T-helper 2 cell treated with Interferon-gamma antibody and Interleukin-4, amounts not matched to agents 5 μg/mL and 100 μg/mL, for 36 hours (primary cell): ENCODE results near the gene TRPM3.

Source experiments
- DNase-seq: peaks from one replicate; pipeline ENCODE4 v3.0.0; 2021; ENCODE audit warnings: low spot score
- H3K27ac Mint-ChIP-seq: one replicate; pipeline ENCODE4 v1.8.0; 2021; ENCODE audit warnings: mild to moderate bottlenecking, mixed read lengths
- H3K27me3 Mint-ChIP-seq: one replicate; pipeline ENCODE4 v1.8.0; 2021; ENCODE audit warnings: low read depth, mixed read lengths
- H3K36me3 Mint-ChIP-seq: one replicate; pipeline ENCODE4 v1.8.0; 2021; ENCODE audit warnings: low read depth, mixed read lengths
- H3K4me1 Mint-ChIP-seq: one replicate; pipeline ENCODE4 v1.8.0; 2021; ENCODE audit warnings: low read depth, mixed read lengths
- H3K4me3 Mint-ChIP-seq: one replicate; pipeline ENCODE4 v1.8.0; 2022; ENCODE audit warnings: mild to moderate bottlenecking, moderate library complexity, mixed read lengths
- H3K9me3 Mint-ChIP-seq: one replicate; pipeline ENCODE4 v1.8.0; 2021; ENCODE audit warnings: mixed read lengths

The TRPM3 gene

DNA sequence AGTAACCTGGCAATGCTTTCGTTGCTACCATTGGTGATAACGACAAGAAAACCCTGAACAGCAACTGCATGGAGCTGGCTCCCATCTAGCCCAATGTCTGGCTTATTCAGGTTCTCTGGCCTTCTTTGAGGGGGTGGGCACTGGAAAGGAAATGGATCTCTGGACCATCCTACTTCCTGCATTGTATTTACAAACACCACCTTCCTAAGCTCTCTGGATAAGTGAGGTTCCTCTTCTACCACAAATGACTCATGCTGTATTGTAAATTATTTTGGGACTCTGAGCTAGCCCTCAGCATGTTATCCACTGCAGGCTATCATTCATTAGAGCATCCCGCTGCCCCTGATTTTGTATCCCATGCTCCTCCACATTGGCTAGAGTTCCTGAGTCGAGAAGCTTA, 570.0 kb downstream of the TRPM3 start:
- Mint-ChIP-seq H3K4me3 (no peak overlapping the region), H3K27me3 (no peaks in the 10 kb centered on the region), H3K27ac (no peak overlapping the region), H3K36me3 (no peaks in the 10 kb centered on the region), H3K4me1 (peaks cover 9% of the 10 kb centered on the region), H3K9me3 (no peaks in the 10 kb centered on the region)
- no peak for DNase-seq

DNA sequence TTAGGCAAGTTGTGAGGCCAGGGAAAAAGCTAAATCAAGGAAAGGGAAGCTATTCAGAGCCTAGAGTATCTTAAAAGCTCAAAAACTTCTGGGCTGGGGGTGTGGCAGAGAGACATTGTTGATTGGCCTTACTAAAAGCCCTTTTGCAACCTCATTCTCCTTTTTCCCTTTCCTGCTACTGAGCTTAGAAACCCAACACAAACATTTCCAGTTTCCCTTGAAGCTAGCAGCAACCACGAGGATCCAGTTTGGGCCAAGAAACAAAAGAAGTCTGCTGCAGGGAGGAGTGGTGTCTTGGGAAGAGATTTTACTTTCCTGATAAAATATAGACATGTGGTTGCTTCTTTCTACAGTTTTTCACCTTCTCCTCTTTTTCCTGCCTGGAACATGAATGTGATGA, 571.5 kb downstream of the TRPM3 start:
- Mint-ChIP-seq H3K36me3 (no peaks in the 10 kb centered on the region), H3K27ac (no peak overlapping the region), H3K9me3 (no peaks in the 10 kb centered on the region), H3K4me3 (no peak overlapping the region), H3K4me1 (peaks cover 6% of the 10 kb centered on the region), H3K27me3 (no peaks in the 10 kb centered on the region)
- DNase-seq, result no peak

DNA sequence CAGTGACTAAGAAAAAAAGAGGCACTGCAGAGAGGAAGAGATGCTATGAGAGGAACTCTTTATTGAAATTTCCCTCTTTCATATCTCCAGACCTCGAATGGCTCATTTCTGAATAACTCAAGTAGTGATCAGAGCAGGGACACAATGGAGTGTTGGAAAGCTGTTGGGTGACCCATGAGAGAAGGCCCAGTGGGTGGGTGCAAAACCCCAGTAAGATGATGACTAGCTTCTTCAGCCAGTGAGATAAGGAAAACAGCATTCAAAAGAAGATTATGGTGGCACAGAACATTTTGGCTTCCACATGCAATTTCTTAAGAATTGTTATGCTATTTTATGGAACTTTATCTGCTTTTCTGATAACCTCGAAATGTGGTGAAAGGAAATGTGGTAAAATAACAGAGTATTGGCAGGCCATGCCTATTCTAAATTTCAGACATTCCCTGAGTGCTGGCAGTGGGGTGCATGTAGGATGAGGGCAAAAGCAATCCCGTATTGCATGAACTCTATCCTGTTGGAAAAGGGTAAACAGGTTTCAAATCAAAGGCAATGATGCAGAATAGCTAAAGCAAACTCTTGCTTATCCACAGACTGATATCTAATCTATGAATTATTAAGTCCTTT, 579.0 kb downstream of the TRPM3 start:
- H3K4me1 Mint-ChIP-seq, result peaks cover 9% of the 10 kb centered on the region
- H3K4me3 Mint-ChIP-seq, result no peak overlapping the region
- no peak overlapping the region for H3K27ac Mint-ChIP-seq
- no peak for DNase-seq
- no peaks in the 10 kb centered on the region for H3K36me3 Mint-ChIP-seq
- H3K9me3 Mint-ChIP-seq, result no peaks in the 10 kb centered on the region
- no peaks in the 10 kb centered on the region for H3K27me3 Mint-ChIP-seq

DNA sequence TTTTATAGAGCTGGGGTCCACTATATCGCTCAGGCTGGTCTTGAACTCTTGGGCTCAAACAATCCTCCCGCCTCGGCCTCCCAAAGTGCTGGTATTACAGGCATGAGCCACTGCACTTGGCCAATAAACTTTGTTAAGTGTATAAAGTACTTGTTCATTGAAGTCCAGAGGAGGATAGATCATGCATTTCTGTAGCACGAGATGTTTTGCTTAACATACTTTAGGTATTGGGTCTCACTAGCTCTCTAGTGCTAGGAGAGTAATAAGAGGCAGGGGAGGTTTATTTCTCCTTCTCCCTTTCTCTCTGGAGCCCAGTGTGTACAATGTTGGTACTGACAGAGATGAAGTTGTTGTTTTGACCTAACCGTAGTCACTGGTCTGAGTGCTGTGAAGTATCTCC, 581.4 kb downstream of the TRPM3 start:
- Mint-ChIP-seq H3K27ac (no peak overlapping the region), H3K4me3 (no peak overlapping the region), H3K4me1 (peaks cover 9% of the 10 kb centered on the region)

DNA sequence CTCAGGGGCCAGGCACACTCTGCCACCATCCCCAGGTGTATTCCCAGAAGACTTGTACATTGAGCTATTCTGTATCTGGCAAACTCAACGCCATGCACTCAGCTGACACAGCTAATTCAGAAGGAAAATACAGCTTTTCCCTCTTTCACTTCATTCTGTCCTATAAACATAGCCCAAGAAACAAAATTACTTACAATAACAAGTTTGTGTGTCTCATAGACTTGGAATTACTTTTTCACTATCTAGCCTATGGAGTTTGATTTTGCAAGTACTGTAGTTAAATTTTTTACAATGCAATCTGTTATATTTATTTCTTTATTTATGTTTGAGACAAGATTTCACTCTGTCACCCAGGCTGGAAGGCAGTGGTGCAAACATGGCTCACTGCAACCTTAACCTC, 581.9 kb downstream of the TRPM3 start:
- H3K36me3 Mint-ChIP-seq, result no peaks in the 10 kb centered on the region
- no peaks in the 10 kb centered on the region for H3K27me3 Mint-ChIP-seq
- peaks cover 9% of the 10 kb centered on the region for H3K4me1 Mint-ChIP-seq
- H3K4me3 Mint-ChIP-seq, result no peak overlapping the region
- no peak for DNase-seq
- H3K27ac Mint-ChIP-seq, result no peak overlapping the region
- H3K9me3 Mint-ChIP-seq, result no peaks in the 10 kb centered on the region

More for the DNA sequence above, 581.4 kb downstream of the TRPM3 start:
- DNase-seq, result no peak
- Mint-ChIP-seq H3K36me3 (no peaks in the 10 kb centered on the region), H3K27me3 (no peaks in the 10 kb centered on the region), H3K9me3 (no peaks in the 10 kb centered on the region)

DNA sequence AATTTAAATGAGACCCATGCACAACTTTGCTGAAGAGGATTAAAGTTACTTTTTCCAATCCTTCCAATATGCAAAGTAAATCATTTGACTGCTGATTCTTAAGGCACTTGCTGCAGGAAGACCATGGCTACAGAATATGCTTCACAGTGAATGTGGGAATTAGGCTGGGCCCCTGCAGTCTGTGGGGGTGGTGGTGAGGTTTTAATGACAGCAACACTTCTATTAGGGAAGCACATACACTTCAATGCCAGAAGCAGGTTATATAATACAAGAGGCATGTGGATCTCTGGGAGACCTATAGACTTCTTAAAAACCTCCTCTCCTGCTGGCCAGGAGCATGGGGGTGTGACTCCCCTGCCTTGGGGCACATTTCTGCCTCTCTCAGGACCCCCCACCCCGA, 582.4 kb downstream of the TRPM3 start:
- H3K9me3 Mint-ChIP-seq, result no peaks in the 10 kb centered on the region
- H3K27ac Mint-ChIP-seq, result no peak overlapping the region
- no peaks in the 10 kb centered on the region for H3K27me3 Mint-ChIP-seq
- peaks cover 10% of the 10 kb centered on the region for H3K4me1 Mint-ChIP-seq
- H3K4me3 Mint-ChIP-seq, result no peak overlapping the region
- no peaks in the 10 kb centered on the region for H3K36me3 Mint-ChIP-seq
- no peak for DNase-seq

DNA sequence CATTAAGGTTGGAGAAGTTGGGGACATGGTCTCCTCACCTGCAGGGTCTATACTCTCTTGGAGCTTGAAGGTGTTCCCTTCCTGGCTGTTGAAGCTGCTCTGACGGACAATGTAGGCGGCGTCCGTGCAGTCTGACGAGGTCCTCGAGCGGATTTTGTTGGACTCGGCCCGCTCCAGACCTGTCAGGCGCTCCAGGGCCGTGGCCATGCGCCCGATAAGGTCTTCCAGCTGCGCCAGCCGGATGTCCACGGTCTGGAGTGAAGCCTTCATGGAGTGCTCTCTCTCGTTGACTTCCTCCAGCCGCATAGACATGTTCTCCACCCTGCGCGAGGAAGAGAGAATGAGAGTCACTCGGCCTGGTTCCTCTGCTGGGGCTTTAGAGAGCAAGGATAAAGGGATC, 584.3 kb downstream of the TRPM3 start:
- Mint-ChIP-seq H3K27me3 (no peaks in the 10 kb centered on the region), H3K4me1 (peaks cover 20% of the 10 kb centered on the region), H3K9me3 (no peaks in the 10 kb centered on the region), H3K27ac (no peak overlapping the region), H3K36me3 (no peaks in the 10 kb centered on the region), H3K4me3 (no peak overlapping the region)
- DNase-seq, result no peak

DNA sequence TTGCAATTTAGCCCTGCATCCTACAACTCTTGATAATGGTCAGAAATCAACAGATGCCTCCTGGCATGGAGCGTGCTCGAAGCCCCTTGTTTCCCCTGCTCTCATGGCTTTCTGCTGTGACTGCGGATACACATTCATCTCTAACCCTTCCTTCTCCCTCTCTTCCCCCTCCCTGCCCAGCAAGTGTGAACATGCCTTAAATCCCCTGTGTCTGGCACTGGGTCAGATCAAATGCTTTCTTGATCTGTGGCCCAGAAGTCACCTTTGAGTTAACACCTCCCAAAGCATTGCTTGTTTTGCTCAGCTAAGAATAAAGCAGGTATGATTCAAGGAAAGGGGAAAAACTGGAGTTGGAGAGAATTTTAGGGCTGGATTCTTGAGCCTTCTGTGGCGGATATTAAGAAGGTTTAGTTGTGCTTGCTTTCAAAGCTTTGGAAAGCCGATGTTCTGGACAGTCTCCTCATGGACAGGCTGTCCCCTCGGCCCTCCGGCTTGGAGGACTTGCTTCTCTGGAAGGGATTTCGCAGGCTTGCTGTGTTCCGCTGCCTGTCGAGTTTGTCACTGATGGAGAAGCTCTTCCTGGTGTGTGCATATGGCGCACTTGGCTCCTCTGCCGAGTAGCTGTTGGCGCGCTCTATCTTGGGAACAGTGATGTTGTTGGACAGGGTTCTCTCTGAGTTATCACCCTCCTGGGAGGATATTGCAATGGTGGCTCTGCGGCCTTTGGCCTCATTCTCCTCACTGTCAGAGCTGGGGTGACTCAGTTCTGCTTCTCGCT, 585.7 kb downstream of the TRPM3 start:
- Mint-ChIP-seq H3K36me3 (no peaks in the 10 kb centered on the region), H3K27me3 (no peaks in the 10 kb centered on the region), H3K4me1 (peaks cover 20% of the 10 kb centered on the region), H3K27ac (no peak overlapping the region), H3K4me3 (no peak overlapping the region), H3K9me3 (no peaks in the 10 kb centered on the region)
- no peak for DNase-seq

DNA sequence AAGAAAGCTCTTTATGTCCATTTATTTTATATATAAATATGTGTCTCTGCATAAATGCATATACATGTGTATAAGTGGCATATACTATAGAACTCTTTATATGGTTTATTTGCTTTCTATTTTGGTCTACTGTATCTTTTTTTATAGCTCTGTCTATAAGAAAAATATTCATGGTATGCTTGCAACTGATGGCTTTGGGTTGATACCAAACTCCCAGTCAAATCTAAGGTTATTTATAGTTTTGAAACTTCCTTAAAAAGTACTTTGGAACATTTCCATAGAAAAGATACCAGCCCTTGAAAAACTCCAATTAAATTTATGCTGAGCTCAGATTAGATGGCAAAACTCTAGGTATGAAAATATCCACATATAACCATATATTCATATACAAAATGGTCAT, 587.0 kb downstream of the TRPM3 start:
- no peak for DNase-seq
- peaks cover 23% of the 10 kb centered on the region for H3K4me1 Mint-ChIP-seq
- no peaks in the 10 kb centered on the region for H3K27me3 Mint-ChIP-seq
- no peaks in the 10 kb centered on the region for H3K9me3 Mint-ChIP-seq
- H3K27ac Mint-ChIP-seq, result no peak overlapping the region
- no peak overlapping the region for H3K4me3 Mint-ChIP-seq
- H3K36me3 Mint-ChIP-seq, result no peaks in the 10 kb centered on the region

DNA sequence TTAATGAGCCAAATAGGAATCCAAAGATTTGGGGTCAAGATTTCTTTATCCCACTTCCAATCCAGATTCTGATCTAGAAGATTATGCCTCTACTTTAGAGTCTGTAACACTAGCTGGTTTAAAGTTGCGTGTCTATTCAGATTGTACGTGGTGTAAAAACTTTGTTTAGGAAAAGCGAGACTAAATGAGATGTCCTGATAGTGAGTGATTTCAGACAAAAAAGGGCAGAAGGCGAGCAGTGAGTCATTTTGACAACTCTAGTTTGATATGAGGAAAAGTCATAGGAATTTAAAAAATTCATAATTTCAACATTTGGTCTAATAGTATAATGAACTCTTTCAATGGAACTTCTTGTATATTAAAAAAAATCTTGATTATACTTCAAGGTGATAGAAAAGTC, 587.4 kb downstream of the TRPM3 start:
- no peak for DNase-seq
- Mint-ChIP-seq H3K36me3 (no peaks in the 10 kb centered on the region), H3K27me3 (no peaks in the 10 kb centered on the region), H3K27ac (no peak overlapping the region), H3K4me3 (no peak overlapping the region), H3K4me1 (peaks cover 22% of the 10 kb centered on the region), H3K9me3 (no peaks in the 10 kb centered on the region)

DNA sequence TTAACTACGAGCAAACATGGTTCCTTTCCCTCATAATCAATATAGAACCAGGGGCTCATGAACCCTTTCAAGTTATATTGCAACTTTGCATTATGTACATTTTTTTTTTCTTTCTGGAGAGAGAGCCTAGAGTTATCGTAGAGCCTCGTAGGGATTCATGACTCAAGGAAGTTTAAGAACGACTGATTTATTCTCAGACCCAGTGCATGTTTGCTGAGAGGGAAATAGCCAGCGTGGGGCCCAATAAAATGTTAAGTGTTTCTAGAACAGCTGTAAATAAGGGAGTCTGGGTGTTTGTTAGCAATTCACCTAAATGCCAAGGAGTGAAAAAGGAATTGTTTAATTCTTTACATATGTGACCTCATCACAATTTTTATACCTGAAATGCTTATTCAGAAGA, 587.9 kb downstream of the TRPM3 start:
- H3K9me3 Mint-ChIP-seq, result no peaks in the 10 kb centered on the region
- no peak overlapping the region for H3K27ac Mint-ChIP-seq
- H3K27me3 Mint-ChIP-seq, result no peaks in the 10 kb centered on the region
- no peaks in the 10 kb centered on the region for H3K36me3 Mint-ChIP-seq
- peaks cover 22% of the 10 kb centered on the region for H3K4me1 Mint-ChIP-seq
- no peak overlapping the region for H3K4me3 Mint-ChIP-seq
- no peak for DNase-seq

DNA sequence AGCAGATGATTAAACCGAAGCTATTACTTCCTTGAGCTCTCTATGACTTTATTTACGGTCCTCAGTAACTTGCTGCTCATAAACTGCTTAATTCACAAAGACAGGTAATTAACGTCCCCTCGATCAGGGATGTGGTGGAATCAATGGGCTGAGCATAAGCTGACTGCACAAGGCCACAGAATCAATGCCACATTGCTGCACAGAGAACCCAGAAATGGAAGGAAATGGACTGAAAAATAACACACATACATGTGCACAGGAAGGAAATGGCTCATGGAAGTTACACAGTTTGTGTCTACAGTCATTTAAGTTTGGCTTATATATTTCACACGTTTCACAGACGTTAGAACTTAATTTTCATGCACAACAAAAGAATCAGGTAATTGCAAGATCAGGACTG, 588.7 kb downstream of the TRPM3 start:
- Mint-ChIP-seq H3K27me3 (no peaks in the 10 kb centered on the region), H3K36me3 (no peaks in the 10 kb centered on the region), H3K4me3 (no peak overlapping the region), H3K4me1 (peaks cover 22% of the 10 kb centered on the region), H3K9me3 (no peaks in the 10 kb centered on the region), H3K27ac (no peak overlapping the region)
- DNase-seq, result no peak

DNA sequence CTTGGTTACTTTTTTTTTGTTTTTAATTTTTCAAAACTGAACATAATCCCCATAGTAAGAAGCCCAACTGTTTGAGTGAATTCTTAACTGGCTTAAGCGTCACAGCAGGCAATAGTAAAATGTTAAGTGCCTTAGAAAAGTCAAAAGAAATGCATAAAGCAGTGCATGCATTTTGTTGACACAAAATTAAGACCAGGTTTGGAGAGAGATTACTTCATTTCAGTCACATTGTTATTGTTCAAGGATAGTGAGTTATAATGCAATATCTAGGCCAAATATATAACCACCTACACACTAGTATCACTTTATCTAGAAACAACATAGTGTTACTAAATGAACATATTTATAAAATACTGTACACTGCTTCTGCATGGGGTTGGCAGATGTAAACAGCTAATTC, 590.1 kb downstream of the TRPM3 start:
- peaks cover 22% of the 10 kb centered on the region for H3K4me1 Mint-ChIP-seq
- no peaks in the 10 kb centered on the region for H3K9me3 Mint-ChIP-seq
- H3K27me3 Mint-ChIP-seq, result no peaks in the 10 kb centered on the region
- H3K4me3 Mint-ChIP-seq, result no peak overlapping the region
- DNase-seq, result no peak
- H3K36me3 Mint-ChIP-seq, result no peaks in the 10 kb centered on the region
- H3K27ac Mint-ChIP-seq, result no peak overlapping the region

DNA sequence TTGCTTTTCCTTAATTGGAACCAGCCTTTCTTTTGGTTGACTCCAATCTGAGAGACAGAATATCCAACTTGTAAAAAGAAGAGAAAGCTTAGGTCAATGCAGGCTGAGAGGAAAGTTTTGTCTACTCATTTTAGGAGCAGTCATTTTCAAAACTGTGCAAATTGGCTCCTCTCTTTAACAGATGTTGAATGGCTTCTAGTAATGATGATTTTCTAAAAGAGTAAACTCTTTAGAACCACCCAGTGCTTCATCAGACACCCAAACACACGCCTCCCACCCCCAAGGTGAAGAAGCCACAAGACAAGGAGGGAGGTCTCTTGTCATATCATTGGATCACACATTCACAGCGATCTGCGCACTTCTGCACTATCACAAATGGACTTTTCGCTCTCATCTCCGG, 590.7 kb downstream of the TRPM3 start:
- Mint-ChIP-seq H3K4me3 (no peak overlapping the region), H3K9me3 (peaks cover 3% of the 10 kb centered on the region), H3K27ac (no peak overlapping the region), H3K4me1 (peaks cover 22% of the 10 kb centered on the region), H3K36me3 (no peaks in the 10 kb centered on the region), H3K27me3 (no peaks in the 10 kb centered on the region)
- DNase-seq, result no peak

DNA sequence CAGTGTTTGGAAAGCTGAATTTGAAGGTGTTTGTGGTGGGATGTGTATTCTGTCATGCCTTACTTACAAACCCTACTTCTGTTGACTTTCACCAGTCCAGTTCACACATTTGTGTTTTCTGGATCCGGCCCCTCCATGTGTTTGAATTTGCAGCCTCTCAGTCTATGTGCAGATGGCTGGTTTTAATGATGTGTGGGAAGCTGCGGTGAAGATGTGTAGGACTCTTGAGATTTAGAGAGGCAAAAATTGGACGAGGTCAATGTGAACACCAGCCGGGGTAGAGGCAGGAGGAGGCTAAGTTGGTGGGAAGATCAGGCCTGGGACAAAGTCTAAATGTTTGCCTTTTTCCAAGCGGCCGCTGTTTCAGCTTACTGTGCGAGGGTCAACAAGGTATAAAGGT, 591.6 kb downstream of the TRPM3 start:
- Mint-ChIP-seq H3K4me3 (no peak overlapping the region), H3K27me3 (no peaks in the 10 kb centered on the region), H3K4me1 (peaks cover 22% of the 10 kb centered on the region), H3K36me3 (peaks cover 3% of the 10 kb centered on the region), H3K9me3 (peaks cover 11% of the 10 kb centered on the region), H3K27ac (no peak overlapping the region)
- no peak for DNase-seq
